ENCODE measurements around the gene PDCD11. TPM values are rescaled to one million over a fixed set of nuclear protein-coding genes. Genes with fewer than 3 reads are reported as not detected.

The PDCD11 gene
- 32.2 and 34.5 TPM in 2 replicates for total RNA-seq

DNA sequence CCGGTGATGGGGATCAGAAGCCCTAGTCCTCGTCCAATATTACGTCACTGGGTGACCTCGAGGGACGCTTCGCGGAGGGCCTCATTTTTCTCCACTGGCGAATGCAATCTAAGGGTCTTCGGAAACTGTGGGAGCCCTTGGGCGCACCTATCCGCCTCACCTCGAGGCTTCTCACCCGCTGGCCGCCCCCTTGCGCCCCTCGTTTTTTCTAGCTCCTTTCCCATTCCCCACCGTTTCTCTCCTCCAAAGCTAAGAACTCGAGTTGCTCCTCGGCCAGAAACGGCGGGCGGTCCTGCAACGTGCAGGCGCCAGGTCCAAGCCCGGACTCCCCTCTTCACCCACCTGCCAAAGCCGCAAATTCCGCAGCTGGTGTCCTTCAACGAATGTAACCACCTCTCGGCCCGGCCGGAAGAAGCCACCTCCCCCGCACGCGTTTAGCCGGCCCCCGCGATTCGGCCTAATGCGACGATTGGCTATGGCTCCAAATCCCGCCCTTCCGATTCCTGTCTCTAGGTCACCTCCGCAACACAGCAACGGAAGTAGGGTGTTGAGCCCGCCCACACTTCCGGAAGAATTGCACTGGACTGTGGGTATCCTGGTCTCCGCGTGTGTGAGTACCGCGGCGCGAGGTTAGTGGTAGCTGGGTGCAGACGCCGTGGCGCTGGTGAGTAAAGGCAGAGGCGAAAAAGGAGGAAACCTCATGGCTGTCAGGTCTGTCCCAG lies at the start of gene PDCD11, which contains the start of gene ATP5MK:
TSS of gene PDCD11 (plus strand) at position 560 of the 722 bp plus-strand sequence. CDS start 1,801 bp downstream, outside the sequence.
TSS of gene ATP5MK (minus strand) at position 409 of the 722 bp plus-strand sequence. CDS start 4,018 bp downstream, outside the sequence.

GRCh38 chr10:103350517-103351260 lies 45.7 kb upstream of the PDCD11 start, which contains the start of gene PCGF6:
PCGF6 (minus strand) TSS chr10:103351140; CDS start chr10:103351066, 74 bp downstream.

GRCh38 chr10:103367782-103368518 lies 28.5 kb upstream of the PDCD11 start, which contains the start of gene TAF5:
TAF5 (plus strand) TSS chr10:103367976; CDS start chr10:103367990, 14 bp downstream.

GRCh38 chr10:103451831-103452505 lies 55.5 kb downstream of the PDCD11 start, which contains the start of gene CALHM2:
CALHM2 (minus strand) TSS chr10:103452370; CDS start chr10:103449941, 2,429 bp downstream.

GRCh38 chr10:103458720-103459119 lies 62.3 kb downstream of the PDCD11 start, which contains the start of gene CALHM1:
CALHM1 (minus strand) TSS chr10:103458900; CDS start chr10:103458751, 149 bp downstream.

GRCh38 chr10:103479135-103479534 lies 82.7 kb downstream of the PDCD11 start, which contains the start of gene CALHM3:
CALHM3 (minus strand) TSS chr10:103479240; CDS start chr10:103479032, 208 bp downstream.

DNA sequence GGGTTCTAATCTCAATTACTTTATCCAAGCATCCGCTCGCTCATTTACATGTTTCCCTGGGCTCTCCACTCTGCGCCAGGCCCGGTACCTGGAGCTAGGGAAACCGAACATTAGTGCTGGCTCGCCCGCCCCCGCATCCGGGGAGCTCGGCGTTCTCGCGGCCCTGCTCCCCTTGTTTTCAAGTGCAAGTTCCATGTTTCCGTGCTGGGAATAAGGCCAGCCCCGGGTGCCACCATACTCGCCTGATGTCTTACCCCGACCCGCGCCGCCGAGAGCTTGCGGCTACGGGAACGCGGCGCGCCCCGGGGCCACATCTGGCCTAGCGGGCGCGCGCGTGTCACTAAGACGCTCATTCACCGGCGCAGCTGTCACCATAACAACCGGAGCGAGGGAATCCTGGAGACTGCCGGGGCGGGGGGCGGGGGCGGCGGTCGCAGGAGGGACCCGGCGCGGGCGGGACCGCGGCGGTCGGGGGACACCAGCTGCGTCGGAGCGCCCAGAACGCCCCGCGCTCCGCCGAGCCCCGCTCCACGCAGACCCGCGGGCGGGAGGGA lies 97.0 kb downstream of the PDCD11 start, which contains the start of gene NEURL1:
TSS of gene NEURL1 (plus strand) at position 344 of the 554 bp plus-strand sequence. CDS start 683 bp downstream, outside the sequence.

Other genes with a start within 250 kb of the PDCD11 start
- 31.3 and 33.7 TPM in 2 replicates for gene NT5C2, start 203.4 kb upstream of the PDCD11 start, total RNA-seq
- gene RPEL1, start 150.7 kb upstream of the PDCD11 start, total RNA-seq, result 0.04 TPM in 1 of 2 replicates, not detected in the other
- gene INA, start 119.5 kb upstream of the PDCD11 start, total RNA-seq, result under 0.01 and 0.08 TPM in 2 replicates
- gene PCGF6, start 45.5 kb upstream of the PDCD11 start, total RNA-seq, result 9.6 and 16.6 TPM in 2 replicates
- 3.4 and 7.9 TPM in 2 replicates for gene TAF5, start 28.6 kb upstream of the PDCD11 start, total RNA-seq
- 308 and 395 TPM in 2 replicates for gene ATP5MK, start 151 bp upstream of the PDCD11 start, total RNA-seq
- 2.3 and 5.4 TPM in 2 replicates for gene CALHM2, start 55.7 kb downstream of the PDCD11 start, total RNA-seq
- not detected in 2 replicates for gene CALHM1, start 62.3 kb downstream of the PDCD11 start, total RNA-seq
- gene CALHM3, start 82.6 kb downstream of the PDCD11 start, total RNA-seq, result not detected in 2 replicates
- 0.15 and 0.23 TPM in 2 replicates for gene NEURL1, start 97.1 kb downstream of the PDCD11 start, total RNA-seq

Measured in hair follicular keratinocyte (primary cell).